ENCODE results near the gene EIF5.

The EIF5 gene

GRCh38 chr14:103343164-103343879 lies 9.3 kb downstream of the EIF5 start:
- no peak overlapping the region for H3K27ac Mint-ChIP-seq
- TF ChIP-seq, protein P1, sequence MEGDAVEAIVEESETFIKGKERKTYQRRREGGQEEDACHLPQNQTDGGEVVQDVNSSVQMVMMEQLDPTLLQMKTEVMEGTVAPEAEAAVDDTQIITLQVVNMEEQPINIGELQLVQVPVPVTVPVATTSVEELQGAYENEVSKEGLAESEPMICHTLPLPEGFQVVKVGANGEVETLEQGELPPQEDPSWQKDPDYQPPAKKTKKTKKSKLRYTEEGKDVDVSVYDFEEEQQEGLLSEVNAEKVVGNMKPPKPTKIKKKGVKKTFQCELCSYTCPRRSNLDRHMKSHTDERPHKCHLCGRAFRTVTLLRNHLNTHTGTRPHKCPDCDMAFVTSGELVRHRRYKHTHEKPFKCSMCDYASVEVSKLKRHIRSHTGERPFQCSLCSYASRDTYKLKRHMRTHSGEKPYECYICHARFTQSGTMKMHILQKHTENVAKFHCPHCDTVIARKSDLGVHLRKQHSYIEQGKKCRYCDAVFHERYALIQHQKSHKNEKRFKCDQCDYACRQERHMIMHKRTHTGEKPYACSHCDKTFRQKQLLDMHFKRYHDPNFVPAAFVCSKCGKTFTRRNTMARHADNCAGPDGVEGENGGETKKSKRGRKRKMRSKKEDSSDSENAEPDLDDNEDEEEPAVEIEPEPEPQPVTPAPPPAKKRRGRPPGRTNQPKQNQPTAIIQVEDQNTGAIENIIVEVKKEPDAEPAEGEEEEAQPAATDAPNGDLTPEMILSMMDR (IDR thresholded peaks at IDR 0.05): no peak
- DNase-seq: no peak
- H3K27me3 Mint-ChIP-seq (ENCODE audit: low read depth, poor library complexity): no peaks in the 10 kb centered on the region
- no peak overlapping the region for H3K4me3 Mint-ChIP-seq
- peaks cover 70% of the 10 kb centered on the region for H3K36me3 Mint-ChIP-seq (ENCODE audit: low read depth)
- H3K4me1 Mint-ChIP-seq: peaks cover 18% of the 10 kb centered on the region
- H3K9me3 Mint-ChIP-seq: no peaks in the 10 kb centered on the region

DNA sequence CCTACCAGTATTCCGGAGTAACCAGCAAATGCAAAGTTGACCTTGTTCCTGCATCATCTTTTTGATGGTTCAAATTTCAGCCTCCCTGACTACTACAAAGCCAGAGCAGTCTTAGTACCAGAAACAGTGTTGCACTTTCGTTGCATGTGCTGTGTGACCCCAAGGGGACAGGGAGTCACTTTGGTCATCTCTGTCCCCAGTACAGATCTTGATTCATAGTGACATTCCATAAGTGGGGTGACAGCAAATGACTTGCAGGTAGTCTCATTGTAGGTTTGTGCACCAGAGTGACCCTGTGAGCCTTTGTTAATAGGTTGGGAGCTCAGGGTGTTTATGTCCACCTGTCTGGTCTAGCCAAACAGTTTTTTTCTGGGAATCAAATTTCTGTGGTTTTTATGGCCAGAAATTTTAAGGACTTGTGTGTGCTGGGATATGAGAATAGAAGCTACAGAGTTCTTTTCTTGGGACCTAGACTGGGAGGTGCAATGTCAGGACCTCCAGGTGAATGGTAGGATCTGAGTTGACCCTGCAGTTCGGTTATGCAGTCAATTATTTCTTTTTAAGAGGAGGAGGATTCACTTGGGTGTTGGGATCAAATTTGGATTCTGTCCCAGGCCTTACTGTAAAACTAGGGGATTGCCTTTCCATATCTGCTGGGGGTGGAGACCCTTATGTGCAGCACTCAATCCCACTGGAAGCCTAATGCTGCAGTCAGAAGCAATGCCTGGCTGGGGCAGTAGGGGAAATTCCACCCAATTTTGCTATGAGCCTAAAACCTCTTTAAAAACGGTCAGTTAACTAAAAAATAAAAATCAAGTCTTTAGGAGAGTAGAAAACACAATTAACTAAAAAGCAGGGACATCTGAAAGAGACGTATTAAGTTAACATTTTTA lies 10.1 kb downstream of the EIF5 start:
- DNase-seq: no peak
- Mint-ChIP-seq H3K36me3 (ENCODE audit: low read depth) (peaks cover 62% of the 10 kb centered on the region), H3K9me3 (no peaks in the 10 kb centered on the region), H3K4me1 (peaks cover 17% of the 10 kb centered on the region), H3K27ac (peak overlapping the region; percentile 46), H3K27me3 (ENCODE audit: low read depth, poor library complexity) (peaks cover 3% of the 10 kb centered on the region), H3K4me3 (no peak overlapping the region)
- TF ChIP-seq, protein P1 (IDR thresholded peaks at IDR 0.05): no peak

DNA sequence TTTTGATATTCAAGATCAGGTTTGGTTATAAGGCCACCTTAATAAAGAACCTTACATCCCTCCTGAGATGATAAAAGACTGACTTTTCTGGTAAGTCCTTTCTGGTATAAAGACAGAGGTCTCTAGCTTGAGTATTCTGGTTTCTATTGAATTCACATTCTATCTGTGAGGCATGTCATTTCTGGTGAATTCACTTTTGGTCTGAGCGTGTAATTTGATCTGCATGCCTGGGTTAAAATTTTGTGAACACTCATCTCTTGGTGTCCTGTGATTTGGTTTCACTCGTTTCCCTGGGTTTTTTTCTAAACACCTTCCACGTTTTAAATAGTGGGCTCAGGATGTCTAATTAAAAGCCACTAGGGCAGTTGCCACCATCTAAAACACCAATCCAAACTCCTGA lies 12.2 kb downstream of the EIF5 start:
- TF ChIP-seq, protein P1 (IDR thresholded peaks at IDR 0.05): no peak
- Mint-ChIP-seq H3K27ac (no peak overlapping the region), H3K4me3 (no peak overlapping the region)

GRCh38 chr14:103347091-103347815 lies 13.2 kb downstream of the EIF5 start:
- no peak for DNase-seq
- Mint-ChIP-seq H3K4me1 (peaks cover 17% of the 10 kb centered on the region), H3K9me3 (no peaks in the 10 kb centered on the region), H3K4me3 (no peak overlapping the region), H3K36me3 (ENCODE audit: low read depth) (peaks cover 33% of the 10 kb centered on the region), H3K27ac (no peak overlapping the region), H3K27me3 (ENCODE audit: low read depth, poor library complexity) (peaks cover 3% of the 10 kb centered on the region)
- TF ChIP-seq, protein P1 (IDR thresholded peaks at IDR 0.05): no peak

More for the DNA sequence above, 12.2 kb downstream of the EIF5 start:
- peaks cover 3% of the 10 kb centered on the region for H3K27me3 Mint-ChIP-seq (ENCODE audit: low read depth, poor library complexity)
- H3K9me3 Mint-ChIP-seq: no peaks in the 10 kb centered on the region
- DNase-seq: no peak
- H3K36me3 Mint-ChIP-seq (ENCODE audit: low read depth): peaks cover 43% of the 10 kb centered on the region
- peaks cover 17% of the 10 kb centered on the region for H3K4me1 Mint-ChIP-seq

GRCh38 chr14:103348154-103348553 lies 14.1 kb downstream of the EIF5 start:
- no peaks in the 10 kb centered on the region for H3K9me3 Mint-ChIP-seq
- no peak for DNase-seq
- peaks cover 24% of the 10 kb centered on the region for H3K36me3 Mint-ChIP-seq (ENCODE audit: low read depth)
- TF ChIP-seq, protein P1 (IDR thresholded peaks at IDR 0.05): no peak
- H3K27ac Mint-ChIP-seq: no peak overlapping the region
- no peak overlapping the region for H3K4me3 Mint-ChIP-seq
- H3K27me3 Mint-ChIP-seq (ENCODE audit: low read depth, poor library complexity): peaks cover 10% of the 10 kb centered on the region
- peaks cover 17% of the 10 kb centered on the region for H3K4me1 Mint-ChIP-seq

Data from nephron progenitor cell (in vitro differentiated cells).